CD4-positive, alpha-beta T cell treated with Interleukin-4 for 1 hour (primary cell): ENCODE data around the gene MANF.
A peak's percentile ranks its signal among the peaks of the same experiment; 100 is the strongest.
"Not testable (repeated sequence)": the region's sequence is repeated elsewhere in the genome, so short reads cannot be mapped to it uniquely, and the experiment has no call there.

Experiments used
- DNase-seq, 2 donors: peaks; one replicate each; pipeline ENCODE4 v3.0.0-alpha.2; 2020 to 2022

The MANF gene

GRCh38 chr3:51384726-51385473, at the start of gene MANF:
TSS of gene MANF (plus strand) at chr3:51385291. CDS start at chr3:51385343, 52 bp downstream.
- peak; percentile 98 for DNase-seq

- DNase-seq: no peak
Observed at GRCh38 chr3:51336261-51336660, 48.8 kb upstream of the MANF start.

- DNase-seq: no peak
Observed at GRCh38 chr3:51337666-51338065, 47.4 kb upstream of the MANF start.

GRCh38 chr3:51338632-51339031, 46.5 kb upstream of the MANF start:
- DNase-seq: no peak

GRCh38 chr3:51340013-51340829, 44.9 kb upstream of the MANF start:
- DNase-seq: no peak

GRCh38 chr3:51340989-51341636, 44.0 kb upstream of the MANF start:
- no peak for DNase-seq

- DNase-seq: no peak
Observed at GRCh38 chr3:51343918-51344687, 41.0 kb upstream of the MANF start.

- DNase-seq: no peak
Observed at GRCh38 chr3:51350751-51351150, 34.3 kb upstream of the MANF start.

- DNase-seq: no peak
Observed at GRCh38 chr3:51353131-51353530, 32.0 kb upstream of the MANF start.

- no peak for DNase-seq
Observed at GRCh38 chr3:51353691-51354090, 31.4 kb upstream of the MANF start.

GRCh38 chr3:51354172-51354571, 30.9 kb upstream of the MANF start:
- no peak for DNase-seq

- no peak for DNase-seq
Observed at GRCh38 chr3:51354731-51355615, 30.1 kb upstream of the MANF start.

GRCh38 chr3:51355891-51356578, 29.1 kb upstream of the MANF start:
- DNase-seq: no peak

- DNase-seq: no peak
Observed at GRCh38 chr3:51357856-51358255, 27.2 kb upstream of the MANF start.

GRCh38 chr3:51358981-51359380, 26.1 kb upstream of the MANF start:
- no peak for DNase-seq

GRCh38 chr3:51360806-51361205, 24.3 kb upstream of the MANF start:
- no peak for DNase-seq

- DNase-seq: no peak
Observed at GRCh38 chr3:51361746-51362145, 23.3 kb upstream of the MANF start.

GRCh38 chr3:51362476-51362875, 22.6 kb upstream of the MANF start:
- no peak for DNase-seq

- not testable (repeated sequence) for DNase-seq
Observed at GRCh38 chr3:51368276-51368675, 16.8 kb upstream of the MANF start.

- DNase-seq: peak; percentile 38 to 70
Observed at GRCh38 chr3:51371943-51372557, 13.0 kb upstream of the MANF start.
